Activated CD8-positive, alpha-beta T cell treated with anti-CD3 and anti-CD28 coated beads, Interleukin-2, amount 10 ng/mL, durations not matched to agents 7 days and 5 days (primary cell): ENCODE results near the gene B3GALNT2. TPM values are rescaled to one million over a fixed set of nuclear protein-coding genes. Genes with fewer than 3 reads are reported as not detected.
"Not testable (repeated sequence)": the region's sequence is repeated elsewhere in the genome, so short reads cannot be mapped to it uniquely, and the experiment has no call there.

Experiments
- ATAC-seq: fragments of 150-1000 bp; cut with Tn5 transposase; one replicate; pipeline ENCODE4 v1.10.0; 2021; ENCODE audit warnings: moderate library complexity
- CTCF ChIA-PET: fragments of 350-600 bp; sonication (Branson Sonifier 250); formaldehyde crosslinking; loops from one replicate; lab custom pipeline; 2021; ENCODE audit warnings: antibody characterized with exemption; lab: Charles Lee
- POLR2A ChIA-PET: fragments of 350-600 bp; sonication (Branson Sonifier 250); formaldehyde crosslinking; loops from one replicate; lab custom pipeline; 2021; ENCODE audit warnings: antibody characterized with exemption; lab: Charles Lee
- DNase-seq: peaks from one replicate; pipeline ENCODE4 v3.0.0-alpha.2; 2020
- H3K27ac Mint-ChIP-seq: one replicate; pipeline ENCODE4 v1.8.0; 2021; ENCODE audit warnings: mild to moderate bottlenecking, mixed read lengths
- H3K27me3 Mint-ChIP-seq: one replicate; pipeline ENCODE4 v1.8.0; 2021; ENCODE audit warnings: low read depth, mixed read lengths
- H3K36me3 Mint-ChIP-seq: one replicate; pipeline ENCODE4 v1.8.0; 2021; ENCODE audit warnings: low read depth, mixed read lengths
- H3K4me1 Mint-ChIP-seq: one replicate; pipeline ENCODE4 v1.8.0; 2021; ENCODE audit warnings: low read depth, mixed read lengths
- H3K4me3 Mint-ChIP-seq: one replicate; pipeline ENCODE4 v1.8.0; 2021; ENCODE audit warnings: mild to moderate bottlenecking, mixed read lengths
- H3K9me3 Mint-ChIP-seq: one replicate; pipeline ENCODE4 v1.8.0; 2022; ENCODE audit warnings: mixed read lengths; ENCODE audit not compliant: insufficient read depth
- total RNA-seq, 2 experiments: library from RNA; stranded (reverse); gene quantifications; one replicate each; pipeline ENCODE4 v1.2.3, GENCODE V29; 2021

The B3GALNT2 gene
- 10 to 100 TPM; 12.9 to 13.0 TPM for total RNA-seq

- Mint-ChIP-seq H3K9me3 (no peaks in the 10 kb centered on the region), H3K36me3 (peaks cover 3% of the 10 kb centered on the region), H3K27ac (peak within 1 kb of the TSS; percentile 97), H3K4me3 (peak within 1 kb of the TSS; percentile 90), H3K27me3 (no peaks in the 10 kb centered on the region), H3K4me1 (peaks cover 19% of the 10 kb centered on the region)
- ChIA-PET POLR2A (interaction anchor here (0.8 to 1.9 kb wide), 10 partner anchors 10 to 344 kb away, joined by 3 to 6 read pairs (median 4); partner anchors contain the start of gene RBM34), CTCF (interaction anchor here (0.8 to 3.7 kb wide), 29 partner anchors 10 to 1017 kb away, joined by 3 to 28 read pairs (median 4); no protein-coding TSS in a partner anchor)
- no peak for DNase-seq
- ATAC-seq = peak; percentile 69
Observed at GRCh38 chr1:235504122-235504493, at the start of gene B3GALNT2. Gene B3GALNT2 (minus strand): TSS chr1:235504452. CDS start chr1:235504252, 200 bp downstream.

- ATAC-seq (no peak), DNase-seq (no peak)
- CTCF ChIA-PET = interaction anchor here (1.0 to 1.1 kb wide), 2 partner anchors 14 to 49 kb away, joined by 3 to 4 read pairs; partner anchors contain the start of gene B3GALNT2
- Mint-ChIP-seq H3K27me3 (no peaks in the 10 kb centered on the region), H3K9me3 (no peaks in the 10 kb centered on the region), H3K36me3 (no peaks in the 10 kb centered on the region), H3K4me1 (no peaks in the 10 kb centered on the region), H3K27ac (no peak overlapping the region), H3K4me3 (no peak overlapping the region)
- POLR2A ChIA-PET = no interaction called here
Observed at GRCh38 chr1:235553112-235553551, 48.9 kb upstream of the B3GALNT2 start.

- CTCF ChIA-PET = interaction anchor here (1.0 to 1.1 kb wide), 2 partner anchors 15 to 48 kb away, joined by 3 to 4 read pairs; partner anchors contain the start of gene B3GALNT2
- H3K9me3 Mint-ChIP-seq = no peaks in the 10 kb centered on the region
Observed at GRCh38 chr1:235552146-235552716, 48.0 kb upstream of the B3GALNT2 start.

GRCh38 chr1:235549351-235550139 lies 45.3 kb upstream of the B3GALNT2 start:
- ChIA-PET CTCF (no interaction called here), POLR2A (no interaction called here)
- no peak for DNase-seq
- Mint-ChIP-seq H3K27me3 (peaks cover 3% of the 10 kb centered on the region), H3K9me3 (no peaks in the 10 kb centered on the region), H3K27ac (no peak overlapping the region), H3K4me3 (no peak overlapping the region), H3K36me3 (no peaks in the 10 kb centered on the region), H3K4me1 (no peaks in the 10 kb centered on the region)
- no peak for ATAC-seq

More at GRCh38 chr1:235552146-235552716, 48.0 kb upstream of the B3GALNT2 start:
- no peaks in the 10 kb centered on the region for H3K27me3 Mint-ChIP-seq
- H3K4me3 Mint-ChIP-seq = no peak overlapping the region
- POLR2A ChIA-PET = no interaction called here
- H3K27ac Mint-ChIP-seq = no peak overlapping the region
- H3K4me1 Mint-ChIP-seq = no peaks in the 10 kb centered on the region
- DNase-seq (no peak), ATAC-seq (no peak)
- no peaks in the 10 kb centered on the region for H3K36me3 Mint-ChIP-seq

- H3K4me1 Mint-ChIP-seq, POLR2A ChIA-PET, H3K4me3 Mint-ChIP-seq, H3K27me3 Mint-ChIP-seq, H3K36me3 Mint-ChIP-seq, DNase-seq, ATAC-seq, H3K9me3 Mint-ChIP-seq, H3K27ac Mint-ChIP-seq: not testable (repeated sequence)
- CTCF ChIA-PET = interaction anchor here (1.5 kb wide), 1 partner anchor 23 kb away, joined by 3 read pairs; no protein-coding TSS in a partner anchor
Observed at GRCh38 chr1:235546369-235547155, 42.3 kb upstream of the B3GALNT2 start.

- POLR2A ChIA-PET = no interaction called here
- H3K27ac Mint-ChIP-seq = no peak overlapping the region
- no peaks in the 10 kb centered on the region for H3K9me3 Mint-ChIP-seq
- H3K4me1 Mint-ChIP-seq = no peaks in the 10 kb centered on the region
- no peak for DNase-seq
- H3K36me3 Mint-ChIP-seq = no peaks in the 10 kb centered on the region
- no peak for ATAC-seq
- H3K4me3 Mint-ChIP-seq = no peak overlapping the region
- H3K27me3 Mint-ChIP-seq = peaks cover 3% of the 10 kb centered on the region
- CTCF ChIA-PET = interaction anchor here (1.0 kb wide), 1 partner anchor 129 kb away, joined by 3 read pairs; no protein-coding TSS in a partner anchor
Observed at GRCh38 chr1:235545292-235545930, 41.2 kb upstream of the B3GALNT2 start.

GRCh38 chr1:235542845-235543244 lies 38.6 kb upstream of the B3GALNT2 start:
- CTCF ChIA-PET, ATAC-seq, H3K27ac Mint-ChIP-seq, H3K27me3 Mint-ChIP-seq, H3K36me3 Mint-ChIP-seq, DNase-seq, POLR2A ChIA-PET, H3K4me1 Mint-ChIP-seq, H3K4me3 Mint-ChIP-seq, H3K9me3 Mint-ChIP-seq: not testable (repeated sequence)

GRCh38 chr1:235533476-235534168 lies 29.4 kb upstream of the B3GALNT2 start:
- no peaks in the 10 kb centered on the region for H3K4me1 Mint-ChIP-seq

GRCh38 chr1:235532360-235532759 lies 28.1 kb upstream of the B3GALNT2 start:
- POLR2A ChIA-PET = no interaction called here

More at GRCh38 chr1:235533476-235534168, 29.4 kb upstream of the B3GALNT2 start:
- DNase-seq = no peak
- no peak for ATAC-seq
- no peaks in the 10 kb centered on the region for H3K27me3 Mint-ChIP-seq
- ChIA-PET CTCF (no interaction called here), POLR2A (no interaction called here)
- no peaks in the 10 kb centered on the region for H3K36me3 Mint-ChIP-seq
- no peak overlapping the region for H3K27ac Mint-ChIP-seq
- H3K4me3 Mint-ChIP-seq = no peak overlapping the region
- H3K9me3 Mint-ChIP-seq = no peaks in the 10 kb centered on the region

GRCh38 chr1:235527196-235527814 lies 23.1 kb upstream of the B3GALNT2 start:
- Mint-ChIP-seq H3K4me1 (no peaks in the 10 kb centered on the region), H3K36me3 (no peaks in the 10 kb centered on the region), H3K27me3 (peaks cover 4% of the 10 kb centered on the region), H3K9me3 (no peaks in the 10 kb centered on the region), H3K27ac (no peak overlapping the region), H3K4me3 (no peak overlapping the region)
- no peak for ATAC-seq
- POLR2A ChIA-PET = no interaction called here
- no peak for DNase-seq
- CTCF ChIA-PET = interaction anchor here (0.7 to 1.8 kb wide), 5 partner anchors 13 to 74 kb away, joined by 3 to 5 read pairs (median 3); partner anchors contain the start of gene B3GALNT2

More at GRCh38 chr1:235532360-235532759, 28.1 kb upstream of the B3GALNT2 start:
- CTCF ChIA-PET = interaction anchor here (1.6 kb wide), 1 partner anchor 440 kb away, joined by 6 read pairs; no protein-coding TSS in a partner anchor
- Mint-ChIP-seq H3K27ac (no peak overlapping the region), H3K9me3 (no peaks in the 10 kb centered on the region), H3K36me3 (no peaks in the 10 kb centered on the region), H3K4me1 (no peaks in the 10 kb centered on the region), H3K4me3 (no peak overlapping the region), H3K27me3 (no peaks in the 10 kb centered on the region)
- ATAC-seq (no peak), DNase-seq (no peak)
